ENCODE results near the gene PSMC4.

Gene PSMC4

GRCh38 chr19:39929750-39930149 lies 41.2 kb upstream of the PSMC4 start:
- TF ChIP-seq MAX (IDR thresholded peaks at IDR 0.05) (no peak), USF1 (IDR thresholded peaks at IDR 0.05) (no peak), EP300 (IDR thresholded peaks at IDR 0.05; ENCODE audit: borderline replicate concordance) (no peak), RAD21 (IDR thresholded peaks at IDR 0.05; ENCODE audit: low read depth) (no peak), NFIC (IDR thresholded peaks at IDR 0.05) (no peak), YY1 (IDR thresholded peaks at IDR 0.05; ENCODE audit: low read depth) (no peak), ZBTB7A (IDR thresholded peaks at IDR 0.05; ENCODE audit: low read depth) (no peak), FOXM1 (IDR thresholded peaks at IDR 0.05; ENCODE audit: borderline replicate concordance, low read depth) (no peak), TAF1 (IDR thresholded peaks at IDR 0.05; ENCODE audit: low read depth) (no peak), TCF12 (IDR thresholded peaks at IDR 0.05; ENCODE audit: low read depth) (no peak), TEAD4 (IDR thresholded peaks at IDR 0.05) (no peak), EGR1 (IDR thresholded peaks at IDR 0.05) (no peak), CREB1 (IDR thresholded peaks at IDR 0.05; ENCODE audit: low read depth) (no peak), CEBPB (IDR thresholded peaks at IDR 0.05) (no peak)
- TF ChIP-seq, protein P1, sequence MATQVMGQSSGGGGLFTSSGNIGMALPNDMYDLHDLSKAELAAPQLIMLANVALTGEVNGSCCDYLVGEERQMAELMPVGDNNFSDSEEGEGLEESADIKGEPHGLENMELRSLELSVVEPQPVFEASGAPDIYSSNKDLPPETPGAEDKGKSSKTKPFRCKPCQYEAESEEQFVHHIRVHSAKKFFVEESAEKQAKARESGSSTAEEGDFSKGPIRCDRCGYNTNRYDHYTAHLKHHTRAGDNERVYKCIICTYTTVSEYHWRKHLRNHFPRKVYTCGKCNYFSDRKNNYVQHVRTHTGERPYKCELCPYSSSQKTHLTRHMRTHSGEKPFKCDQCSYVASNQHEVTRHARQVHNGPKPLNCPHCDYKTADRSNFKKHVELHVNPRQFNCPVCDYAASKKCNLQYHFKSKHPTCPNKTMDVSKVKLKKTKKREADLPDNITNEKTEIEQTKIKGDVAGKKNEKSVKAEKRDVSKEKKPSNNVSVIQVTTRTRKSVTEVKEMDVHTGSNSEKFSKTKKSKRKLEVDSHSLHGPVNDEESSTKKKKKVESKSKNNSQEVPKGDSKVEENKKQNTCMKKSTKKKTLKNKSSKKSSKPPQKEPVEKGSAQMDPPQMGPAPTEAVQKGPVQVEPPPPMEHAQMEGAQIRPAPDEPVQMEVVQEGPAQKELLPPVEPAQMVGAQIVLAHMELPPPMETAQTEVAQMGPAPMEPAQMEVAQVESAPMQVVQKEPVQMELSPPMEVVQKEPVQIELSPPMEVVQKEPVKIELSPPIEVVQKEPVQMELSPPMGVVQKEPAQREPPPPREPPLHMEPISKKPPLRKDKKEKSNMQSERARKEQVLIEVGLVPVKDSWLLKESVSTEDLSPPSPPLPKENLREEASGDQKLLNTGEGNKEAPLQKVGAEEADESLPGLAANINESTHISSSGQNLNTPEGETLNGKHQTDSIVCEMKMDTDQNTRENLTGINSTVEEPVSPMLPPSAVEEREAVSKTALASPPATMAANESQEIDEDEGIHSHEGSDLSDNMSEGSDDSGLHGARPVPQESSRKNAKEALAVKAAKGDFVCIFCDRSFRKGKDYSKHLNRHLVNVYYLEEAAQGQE (IDR thresholded peaks at IDR 0.05; ENCODE audit: low read depth): no peak

GRCh38 chr19:39934584-39935363 lies 36.2 kb upstream of the PSMC4 start, which contains the start of gene FCGBP:
Gene FCGBP (minus strand): TSS chr19:39934634.
- TF ChIP-seq TAF1 (IDR thresholded peaks at IDR 0.05; ENCODE audit: low read depth) (no peak), MAX (IDR thresholded peaks at IDR 0.05) (no peak), YY1 (IDR thresholded peaks at IDR 0.05; ENCODE audit: low read depth) (no peak), USF1 (IDR thresholded peaks at IDR 0.05) (no peak), TCF12 (IDR thresholded peaks at IDR 0.05; ENCODE audit: low read depth) (no peak), FOXM1 (IDR thresholded peaks at IDR 0.05; ENCODE audit: borderline replicate concordance, low read depth) (no peak)

DNA sequence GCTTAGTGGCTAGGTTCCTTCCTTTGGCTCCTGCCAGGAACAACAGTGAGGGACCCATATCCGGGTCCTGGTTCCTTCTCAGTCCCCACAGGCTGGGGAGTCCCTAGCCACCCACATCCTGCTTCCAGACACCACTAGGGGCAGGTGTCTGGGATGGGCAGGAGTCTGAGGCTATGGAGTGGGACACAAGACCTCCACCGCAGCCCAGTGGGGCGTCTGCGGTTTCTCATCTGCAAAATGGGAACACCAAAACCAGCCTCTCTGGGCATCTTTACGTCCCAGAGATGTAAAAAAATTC lies 35.7 kb upstream of the PSMC4 start:
- TF ChIP-seq TAF1 (IDR thresholded peaks at IDR 0.05; ENCODE audit: low read depth) (no peak), NFIC (IDR thresholded peaks at IDR 0.05) (no peak), ZBTB7A (IDR thresholded peaks at IDR 0.05; ENCODE audit: low read depth) (no peak), EGR1 (IDR thresholded peaks at IDR 0.05) (no peak), TCF12 (IDR thresholded peaks at IDR 0.05; ENCODE audit: low read depth) (no peak), EP300 (IDR thresholded peaks at IDR 0.05; ENCODE audit: borderline replicate concordance) (no peak), FOXM1 (IDR thresholded peaks at IDR 0.05; ENCODE audit: borderline replicate concordance, low read depth) (no peak), RAD21 (IDR thresholded peaks at IDR 0.05; ENCODE audit: low read depth) (no peak), YY1 (IDR thresholded peaks at IDR 0.05; ENCODE audit: low read depth) (no peak), CEBPB (IDR thresholded peaks at IDR 0.05) (no peak), MAX (IDR thresholded peaks at IDR 0.05) (no peak)
- TF ChIP-seq, protein P1 (IDR thresholded peaks at IDR 0.05; ENCODE audit: low read depth): no peak

- TF ChIP-seq TCF12 (IDR thresholded peaks at IDR 0.05; ENCODE audit: low read depth) (no peak), ZBTB7A (IDR thresholded peaks at IDR 0.05; ENCODE audit: low read depth) (no peak), YY1 (IDR thresholded peaks at IDR 0.05; ENCODE audit: low read depth) (no peak), TEAD4 (IDR thresholded peaks at IDR 0.05) (no peak), NFIC (IDR thresholded peaks at IDR 0.05) (no peak), FOXM1 (IDR thresholded peaks at IDR 0.05; ENCODE audit: borderline replicate concordance, low read depth) (no peak), CREB1 (IDR thresholded peaks at IDR 0.05; ENCODE audit: low read depth) (no peak), EP300 (IDR thresholded peaks at IDR 0.05; ENCODE audit: borderline replicate concordance) (no peak), MAX (IDR thresholded peaks at IDR 0.05) (no peak), CEBPB (IDR thresholded peaks at IDR 0.05) (no peak), EGR1 (IDR thresholded peaks at IDR 0.05) (no peak), TAF1 (IDR thresholded peaks at IDR 0.05; ENCODE audit: low read depth) (no peak), USF1 (IDR thresholded peaks at IDR 0.05) (no peak), RAD21 (IDR thresholded peaks at IDR 0.05; ENCODE audit: low read depth) (no peak)
- TF ChIP-seq, protein P1 (IDR thresholded peaks at IDR 0.05; ENCODE audit: low read depth): no peak
These were observed 34.9 kb upstream of the PSMC4 start for GRCh38 chr19:39936020-39936419.
